A673 (cell line): ENCODE results near the gene ADGRF4.

Experiments used
- EZH2 ChIP-seq: fragments of 200-600 bp; sonication (generic); IDR thresholded peaks from 2 replicates; pipeline ENCODE4 v1.6.1; 2017; ENCODE audit warnings: borderline replicate concordance, low read depth, mild to moderate bottlenecking, mixed read lengths, antibody characterized with exemption, low read length; ENCODE audit not compliant: poor library complexity, severe bottlenecking
- TF ChIP-seq, protein P1 (sequence below): fragments of 300-800, 200-600 bp; sonication (generic); conservative IDR thresholded peaks from 2 replicates; pipeline ENCODE4 v1.5.1; 2017; ENCODE audit warnings: low read depth, mild to moderate bottlenecking, antibody characterized with exemption, low read length, moderate library complexity, mixed read lengths

DNA sequence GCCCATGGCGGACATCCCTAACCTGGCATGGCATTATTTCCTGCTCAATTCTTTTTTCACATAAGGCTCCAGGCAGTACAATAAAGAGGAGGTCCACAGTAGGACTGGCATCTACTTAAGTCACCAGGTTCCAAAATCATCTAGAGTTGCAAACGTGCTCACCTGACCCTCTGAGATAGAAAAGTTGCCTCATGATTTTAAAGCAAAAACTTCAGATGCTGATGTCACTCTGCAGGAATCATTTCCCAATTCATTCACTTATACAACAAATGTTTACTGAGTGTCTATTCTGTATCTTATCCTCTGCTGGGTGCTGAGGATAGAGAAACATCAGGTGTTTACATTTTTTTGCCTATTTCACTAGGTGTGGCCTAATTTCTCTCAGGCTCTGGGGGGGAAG lies 2.2 kb downstream of the ADGRF4 start:
- TF ChIP-seq, protein P1, sequence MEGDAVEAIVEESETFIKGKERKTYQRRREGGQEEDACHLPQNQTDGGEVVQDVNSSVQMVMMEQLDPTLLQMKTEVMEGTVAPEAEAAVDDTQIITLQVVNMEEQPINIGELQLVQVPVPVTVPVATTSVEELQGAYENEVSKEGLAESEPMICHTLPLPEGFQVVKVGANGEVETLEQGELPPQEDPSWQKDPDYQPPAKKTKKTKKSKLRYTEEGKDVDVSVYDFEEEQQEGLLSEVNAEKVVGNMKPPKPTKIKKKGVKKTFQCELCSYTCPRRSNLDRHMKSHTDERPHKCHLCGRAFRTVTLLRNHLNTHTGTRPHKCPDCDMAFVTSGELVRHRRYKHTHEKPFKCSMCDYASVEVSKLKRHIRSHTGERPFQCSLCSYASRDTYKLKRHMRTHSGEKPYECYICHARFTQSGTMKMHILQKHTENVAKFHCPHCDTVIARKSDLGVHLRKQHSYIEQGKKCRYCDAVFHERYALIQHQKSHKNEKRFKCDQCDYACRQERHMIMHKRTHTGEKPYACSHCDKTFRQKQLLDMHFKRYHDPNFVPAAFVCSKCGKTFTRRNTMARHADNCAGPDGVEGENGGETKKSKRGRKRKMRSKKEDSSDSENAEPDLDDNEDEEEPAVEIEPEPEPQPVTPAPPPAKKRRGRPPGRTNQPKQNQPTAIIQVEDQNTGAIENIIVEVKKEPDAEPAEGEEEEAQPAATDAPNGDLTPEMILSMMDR: no peak
- no peak for TF ChIP-seq EZH2
